WI38 (cell line): ENCODE data around the gene AGAP3.

Source experiments
- H3K4me3 ChIP-seq: 2 replicates; pipeline ENCODE4 v1.5.1; 2011; ENCODE audit warnings: low read depth, mild to moderate bottlenecking, control low read depth, low read length
- CTCF ChIP-seq: IDR thresholded peaks from 2 replicates; pipeline ENCODE4 v1.5.1; 2012; ENCODE audit warnings: low read depth, mild to moderate bottlenecking, control low read depth, low read length

The AGAP3 gene

GRCh38 chr7:151045967-151046366 is 40.3 kb upstream of the AGAP3 start:
- no peak for TF ChIP-seq CTCF
- H3K4me3 ChIP-seq = no peak overlapping the region

GRCh38 chr7:151046603-151047573 is 39.4 kb upstream of the AGAP3 start:
- no peak for TF ChIP-seq CTCF
- H3K4me3 ChIP-seq = no peak overlapping the region

DNA sequence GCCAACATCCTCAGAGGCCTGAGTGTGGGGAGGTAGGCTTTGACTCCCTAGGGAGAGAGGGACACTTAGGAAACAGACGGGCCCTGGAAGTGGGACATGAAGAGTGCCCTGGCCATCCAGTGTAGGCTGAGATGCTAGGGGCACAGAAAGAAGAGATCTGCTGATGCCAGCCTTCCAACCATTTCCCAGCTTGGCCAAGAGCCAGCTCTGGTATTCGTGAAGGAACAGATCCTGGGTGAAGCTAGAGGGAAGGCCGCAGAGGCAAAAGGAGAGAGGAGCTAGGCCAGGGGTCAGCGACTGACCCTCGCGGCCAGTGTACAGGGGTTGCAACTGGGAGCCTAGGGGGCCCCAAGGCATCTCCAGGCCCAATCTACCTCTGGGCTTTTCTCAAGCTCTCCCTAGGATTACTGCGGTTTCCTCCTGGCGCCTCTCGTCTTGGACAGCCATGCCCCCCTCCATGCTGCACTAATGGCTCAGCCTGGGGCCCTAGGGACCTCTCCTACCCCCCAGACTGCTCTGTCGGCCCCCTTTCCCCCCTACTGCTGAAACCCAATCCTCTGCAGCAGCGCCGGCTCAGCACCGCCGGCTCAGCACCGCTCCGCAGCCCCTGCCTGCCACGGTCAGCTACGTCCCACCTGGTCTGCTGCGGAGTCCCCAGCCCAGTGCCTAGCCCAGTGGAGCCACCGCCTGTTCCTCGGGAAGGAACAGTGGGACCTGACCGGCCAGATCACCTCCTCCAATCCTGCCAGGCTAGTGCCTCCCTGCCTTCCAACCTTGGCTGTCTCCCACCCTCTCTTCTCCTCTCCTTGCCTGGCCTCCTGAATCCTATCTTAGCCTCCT is 38.1 kb upstream of the AGAP3 start, which contains the start of gene ASIC3:
ASIC3 (plus strand) TSS at position 556 of the 840 bp plus-strand sequence. CDS start 355 bp downstream, outside the sequence.
- no peak for TF ChIP-seq CTCF
- H3K4me3 ChIP-seq = no peak within 1 kb of the TSS

- TF ChIP-seq CTCF = no peak
- no peak overlapping the region for H3K4me3 ChIP-seq
Measured at GRCh38 chr7:151048911-151049463, 37.3 kb upstream of the AGAP3 start.

GRCh38 chr7:151051108-151051507 is 35.2 kb upstream of the AGAP3 start:
- H3K4me3 ChIP-seq = no peak overlapping the region
- no peak for TF ChIP-seq CTCF

DNA sequence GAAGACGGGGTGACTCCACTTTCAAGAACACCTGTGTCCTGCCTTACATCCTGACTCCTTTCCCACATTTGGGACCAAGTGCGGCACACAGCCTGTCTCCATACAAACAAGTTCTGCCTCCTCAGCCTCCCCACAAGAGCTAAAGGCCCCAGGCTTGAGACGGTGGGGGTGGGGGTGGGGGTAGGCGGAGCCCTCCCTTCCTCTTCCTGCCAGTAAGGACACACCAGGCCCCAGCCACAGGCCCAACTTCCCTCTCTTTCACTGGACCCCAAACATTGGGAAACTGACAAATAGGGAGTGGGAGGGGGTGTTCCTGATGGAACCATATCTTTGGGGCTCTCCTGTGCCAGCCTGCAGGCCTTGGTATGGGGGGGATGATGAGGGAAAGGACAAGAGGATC is 33.2 kb upstream of the AGAP3 start:
- no peak overlapping the region for H3K4me3 ChIP-seq
- no peak for TF ChIP-seq CTCF

DNA sequence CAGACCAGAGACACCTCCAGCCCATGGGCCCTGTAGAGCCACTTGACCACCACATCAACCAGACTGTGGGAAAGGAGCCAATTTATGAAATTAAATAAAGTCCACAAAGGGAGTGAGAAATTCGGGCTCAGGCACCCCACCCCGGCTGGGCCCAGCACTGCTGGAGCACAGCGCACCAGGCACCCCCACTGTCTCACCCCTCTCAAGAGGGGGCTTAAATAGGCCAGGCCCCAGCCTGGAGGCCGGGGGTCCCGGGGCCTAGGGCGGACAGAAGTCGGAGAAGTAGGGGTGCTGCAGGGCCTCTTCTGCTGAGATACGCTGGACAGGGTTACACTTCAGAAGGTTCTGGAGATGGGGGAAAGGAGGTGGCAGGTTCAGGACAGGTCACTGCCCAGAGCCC is 32.5 kb upstream of the AGAP3 start:
- H3K4me3 ChIP-seq = no peak overlapping the region

More for the DNA sequence above, 32.5 kb upstream of the AGAP3 start:
- no peak for TF ChIP-seq CTCF
